ENCODE data around the gene FBLIM1.

Gene FBLIM1

DNA sequence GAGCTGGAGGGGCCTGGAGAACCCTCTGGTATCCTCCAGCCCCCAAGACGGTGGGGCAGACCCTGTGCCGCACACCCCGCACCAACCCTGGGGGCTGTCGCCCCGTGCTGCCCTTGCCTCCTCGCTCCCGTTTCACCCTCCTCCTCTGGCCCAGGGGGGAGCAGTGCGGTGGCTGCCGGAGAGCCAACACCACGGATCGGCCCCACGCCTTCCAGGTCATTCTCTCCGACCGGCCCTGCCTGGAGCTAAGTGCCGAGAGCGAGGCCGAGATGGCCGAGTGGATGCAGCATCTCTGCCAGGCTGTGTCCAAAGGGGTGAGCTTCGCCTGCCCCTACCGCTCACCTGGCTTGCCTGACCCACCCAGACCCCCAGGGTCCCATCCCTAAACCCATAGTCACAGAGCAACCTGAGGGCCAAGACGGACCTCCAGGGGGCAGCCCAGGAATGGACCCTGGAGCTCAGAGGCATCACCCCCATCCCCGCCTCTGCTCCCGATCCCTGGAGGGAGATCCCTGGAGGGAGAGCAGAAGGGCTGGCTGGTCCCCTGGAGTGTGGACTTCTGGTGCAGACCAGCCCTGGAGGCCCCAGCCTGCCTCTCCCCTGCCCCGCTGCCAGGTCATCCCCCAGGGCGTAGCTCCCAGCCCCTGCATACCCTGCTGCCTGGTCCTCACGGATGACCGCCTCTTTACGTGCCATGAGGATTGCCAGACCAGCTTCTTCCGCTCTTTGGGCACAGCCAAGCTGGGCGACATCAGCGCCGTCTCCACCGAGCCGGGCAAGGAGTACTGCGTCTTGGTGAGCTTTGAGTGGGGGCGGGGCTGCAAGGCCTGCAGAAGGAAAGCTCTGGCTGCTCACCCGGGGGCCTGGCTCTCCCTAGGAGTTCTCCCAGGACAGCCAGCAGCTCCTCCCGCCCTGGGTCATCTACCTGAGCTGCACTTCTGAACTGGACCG lies 26.6 kb upstream of the FBLIM1 start:
- DNase-seq, result no peak

- DNase-seq, result no peak
Measured at GRCh38 chr1:15732686-15733081, 25.9 kb upstream of the FBLIM1 start.

DNA sequence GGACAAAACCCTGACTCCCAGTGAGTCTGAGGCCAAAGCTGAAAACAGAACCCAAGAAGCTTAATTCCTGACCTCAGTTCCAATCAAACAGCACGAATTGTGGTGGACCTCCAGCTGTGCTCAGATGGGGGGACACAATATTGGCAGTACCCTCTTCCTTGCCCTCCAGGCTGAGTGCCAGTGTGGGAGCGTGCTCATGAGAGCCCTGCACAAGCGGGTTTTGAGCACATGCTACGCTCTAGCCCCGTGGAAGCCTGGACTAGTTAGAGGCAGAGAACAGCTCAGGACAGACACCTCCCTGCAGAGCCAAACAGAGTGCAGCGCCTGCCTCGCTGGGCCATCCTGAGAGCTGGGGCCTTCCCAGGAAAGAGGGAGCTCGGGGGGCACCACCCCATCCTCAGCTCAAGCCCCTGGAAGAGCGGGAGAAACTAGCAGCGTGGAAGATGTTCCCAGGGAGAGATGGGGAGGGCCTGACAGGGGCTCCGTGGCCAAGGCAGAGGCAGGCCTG lies 25.3 kb upstream of the FBLIM1 start:
- no peak for DNase-seq

GRCh38 chr1:15733726-15734226 lies 24.8 kb upstream of the FBLIM1 start:
- DNase-seq, result no peak

DNA sequence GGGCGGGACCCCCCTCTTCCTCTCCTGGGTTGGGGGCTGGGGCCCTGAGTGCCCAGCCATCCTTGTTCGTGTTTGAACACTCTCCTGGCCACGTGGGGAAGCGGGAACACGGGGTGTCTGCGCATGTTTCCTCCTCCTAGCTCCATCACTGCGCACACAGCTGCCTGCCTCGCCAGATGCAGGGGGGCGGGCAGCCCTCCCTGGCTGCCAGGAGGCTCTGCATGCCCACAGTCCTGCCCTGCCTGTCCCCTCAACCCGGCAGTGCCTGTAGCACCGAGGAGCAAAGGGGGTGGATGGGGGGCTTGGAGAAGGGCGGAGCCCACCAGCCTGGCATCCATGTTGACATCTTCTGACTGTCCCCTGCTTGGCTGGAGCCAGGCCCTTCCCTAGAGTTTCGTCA lies 24.3 kb upstream of the FBLIM1 start:
- no peak for DNase-seq

- DNase-seq, result no peak
Measured at GRCh38 chr1:15734901-15735300, 23.7 kb upstream of the FBLIM1 start.

GRCh38 chr1:15735304-15736037 lies 23.1 kb upstream of the FBLIM1 start:
- DNase-seq, result no peak

DNA sequence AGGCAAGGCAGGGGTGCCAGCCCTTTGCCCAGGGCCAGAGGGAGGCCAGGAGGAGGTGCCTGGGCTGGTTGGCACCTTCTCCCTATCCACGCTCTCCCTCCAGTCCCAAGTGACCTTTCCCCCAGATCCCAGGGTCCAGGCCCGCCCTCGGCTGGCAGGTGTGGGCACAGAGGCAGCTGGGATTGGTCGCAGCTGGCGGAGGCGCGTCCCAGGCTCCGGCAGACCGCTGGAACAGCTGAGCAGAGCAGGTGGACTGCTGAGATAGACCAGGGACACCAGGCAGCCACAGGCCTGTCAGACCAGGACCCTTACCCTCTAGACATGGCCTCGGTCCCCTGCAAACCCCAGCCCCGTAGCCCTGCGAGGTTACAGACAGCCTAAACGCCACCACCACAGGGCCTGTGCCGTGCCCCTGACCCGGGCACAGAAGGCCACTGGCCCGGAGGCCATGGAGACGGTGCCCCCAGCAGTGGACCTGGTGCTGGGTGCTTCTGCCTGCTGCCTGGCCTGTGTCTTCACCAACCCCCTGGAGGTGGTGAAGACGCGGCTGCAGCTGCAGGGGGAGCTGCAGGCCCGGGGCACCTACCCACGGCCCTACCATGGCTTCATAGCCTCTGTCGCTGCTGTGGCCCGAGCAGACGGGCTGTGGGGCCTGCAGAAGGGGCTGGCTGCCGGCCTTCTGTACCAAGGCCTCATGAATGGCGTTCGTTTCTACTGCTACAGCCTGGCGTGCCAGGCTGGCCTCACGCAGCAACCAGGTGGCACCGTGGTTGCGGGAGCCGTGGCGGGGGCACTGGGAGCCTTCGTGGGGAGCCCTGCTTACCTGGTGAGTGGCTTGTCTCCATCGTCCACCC lies 22.3 kb upstream of the FBLIM1 start, which contains the start of gene SLC25A34:
TSS of gene SLC25A34 (plus strand) at position 221 of the 854 bp plus-strand sequence. CDS start at position 449, 228 bp downstream.
- DNase-seq, result no peak

- no peak for DNase-seq
Measured at GRCh38 chr1:15736892-15737261, 21.7 kb upstream of the FBLIM1 start.

DNA sequence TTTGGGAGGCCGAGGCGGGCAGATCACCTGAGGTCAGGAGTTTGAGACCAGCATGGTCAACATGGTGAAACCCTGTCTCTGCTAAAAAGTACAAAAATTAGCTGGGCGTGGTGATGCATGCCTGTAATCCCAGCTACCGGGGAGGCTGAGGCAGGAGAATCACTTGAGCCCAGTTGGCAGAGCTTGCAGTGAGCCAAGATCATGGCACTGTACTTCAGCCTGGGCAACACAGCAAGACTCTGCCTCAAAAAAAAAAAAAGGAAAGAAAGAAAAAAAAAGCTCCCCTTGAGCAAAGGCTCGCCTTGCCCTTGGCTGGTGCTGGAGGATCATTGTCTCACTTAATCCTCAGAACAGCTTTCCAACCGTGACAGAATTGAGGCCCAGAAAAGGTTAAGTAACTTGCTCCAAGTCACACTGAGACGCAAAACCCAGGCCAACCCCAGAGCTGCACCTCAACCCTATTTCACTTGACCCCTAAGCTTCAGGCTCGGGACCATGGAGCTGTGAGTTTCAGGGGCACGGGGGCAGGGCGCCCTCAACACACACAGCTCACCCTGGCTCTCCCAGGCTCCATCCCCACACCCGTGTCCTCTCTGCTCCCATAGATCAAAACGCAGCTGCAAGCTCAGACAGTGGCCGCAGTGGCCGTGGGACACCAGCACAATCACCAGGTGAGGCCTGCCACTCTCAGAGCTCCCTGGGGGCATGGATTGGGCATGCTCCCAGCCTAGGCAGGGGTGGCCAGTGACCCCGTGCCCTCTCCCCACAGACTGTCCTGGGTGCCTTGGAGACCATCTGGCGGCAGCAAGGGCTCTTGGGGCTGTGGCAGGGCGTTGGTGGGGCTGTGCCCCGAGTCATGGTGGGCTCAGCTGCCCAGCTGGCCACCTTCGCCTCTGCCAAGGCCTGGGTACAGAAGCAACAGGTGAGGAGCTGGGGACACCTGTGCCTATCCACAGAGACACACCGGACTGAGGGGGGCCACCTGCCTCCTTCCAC lies 21.0 kb upstream of the FBLIM1 start:
- no peak for DNase-seq

- no peak for DNase-seq
Measured at GRCh38 chr1:15738416-15739113, 20.0 kb upstream of the FBLIM1 start.

GRCh38 chr1:15739259-15739658 lies 19.3 kb upstream of the FBLIM1 start:
- DNase-seq, result no peak

DNA sequence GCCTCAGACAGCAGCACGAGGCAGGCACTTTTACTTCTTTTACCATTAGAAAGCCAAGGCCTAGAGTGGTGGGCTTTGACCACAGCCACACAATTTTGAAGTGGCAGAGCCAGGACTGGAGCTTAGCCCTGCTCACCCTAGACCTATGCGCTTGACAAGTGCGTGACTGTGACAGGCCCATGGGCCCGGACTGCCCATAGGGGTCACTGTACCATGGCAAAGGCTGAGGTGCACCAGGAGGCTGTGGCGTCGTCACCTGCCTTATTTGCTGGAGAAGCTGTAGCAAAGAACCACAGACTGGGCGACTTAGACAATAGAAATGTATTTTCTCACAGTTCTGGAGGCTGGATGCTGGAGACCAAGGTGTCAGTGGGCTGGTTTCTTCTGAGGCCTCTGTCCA lies 18.9 kb upstream of the FBLIM1 start:
- DNase-seq, result no peak

- peak; percentile 72 for DNase-seq
Measured at GRCh38 chr1:15740924-15741850, 17.4 kb upstream of the FBLIM1 start.

DNA sequence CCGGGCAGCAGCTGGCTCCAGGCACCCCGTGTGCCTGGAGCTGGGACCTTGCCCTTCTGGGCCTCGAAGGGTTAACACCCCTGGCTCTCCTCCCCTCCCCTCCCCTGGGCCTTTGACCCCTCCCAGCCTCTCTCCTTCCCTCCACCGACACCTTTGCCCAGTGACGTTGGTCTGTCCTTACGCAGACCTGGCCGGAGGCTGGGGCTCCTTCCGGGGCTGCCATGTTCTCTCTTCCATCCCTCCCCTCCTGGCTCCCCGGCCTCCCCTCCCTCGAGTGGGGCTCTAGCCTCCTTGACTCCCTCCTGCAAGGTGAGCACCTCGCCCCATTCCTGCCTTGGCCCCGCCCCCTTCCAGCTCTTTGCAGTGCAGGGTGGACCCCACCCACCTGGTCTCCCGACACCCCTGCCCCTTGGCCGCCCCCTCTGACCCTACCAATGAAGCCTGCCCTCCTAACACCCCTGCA lies 16.2 kb upstream of the FBLIM1 start, which contains the start of gene TMEM82:
TSS of gene TMEM82 (plus strand) at position 161 of the 463 bp plus-strand sequence. CDS start at position 222, 61 bp downstream.
- DNase-seq, result no peak

DNA sequence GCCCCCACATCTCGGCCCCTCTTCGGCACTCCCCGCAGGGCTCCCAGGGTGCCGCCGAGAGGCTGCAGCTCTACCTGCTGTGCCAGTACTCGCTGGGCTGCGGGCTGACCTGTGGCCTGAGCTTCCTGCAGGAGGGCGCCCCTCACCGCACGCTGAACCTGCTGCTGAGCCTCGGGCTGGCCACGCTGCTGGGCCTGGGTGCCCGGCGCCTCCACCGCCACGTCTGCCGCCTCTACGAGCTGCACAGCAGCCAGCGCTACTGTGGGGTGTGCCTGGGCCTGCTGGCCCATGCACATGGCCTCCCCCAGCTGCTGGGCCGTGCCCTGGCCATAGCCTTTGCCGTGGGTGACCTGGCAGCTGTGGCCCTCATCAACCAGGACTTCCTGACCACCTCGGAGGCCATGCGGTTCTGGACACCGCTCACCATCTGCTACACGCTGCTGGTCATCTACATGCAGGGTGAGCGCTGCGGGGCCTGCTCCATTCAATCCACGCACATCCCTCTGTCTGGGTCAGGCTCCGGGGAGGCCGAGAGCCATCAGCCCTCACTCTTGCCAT lies 14.4 kb upstream of the FBLIM1 start:
- no peak for DNase-seq

GRCh38 chr1:15747378-15747777 lies 11.2 kb upstream of the FBLIM1 start:
- no peak for DNase-seq

DNA sequence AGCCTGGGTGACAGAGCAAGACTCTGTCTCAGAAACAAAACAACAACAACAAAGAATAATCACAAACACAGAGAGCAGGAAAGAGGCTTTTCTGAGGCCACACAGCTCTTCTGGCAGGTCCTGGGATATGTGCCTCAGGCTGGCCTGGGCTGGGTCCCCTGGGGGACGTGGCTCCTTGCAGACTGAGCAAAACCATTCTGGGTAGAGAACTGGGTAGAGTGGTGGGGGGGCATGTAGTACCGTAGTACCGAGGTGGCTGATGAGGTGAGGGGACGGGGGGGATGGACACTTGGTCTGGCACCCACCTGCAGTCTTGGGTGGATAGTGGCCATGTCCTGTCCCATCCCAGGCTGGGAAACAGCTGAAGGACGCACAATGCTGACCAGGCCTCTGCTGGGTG lies 10.3 kb upstream of the FBLIM1 start:
- DNase-seq, result no peak

Data from activated CD4-positive, alpha-beta T cell treated with anti-CD3 and anti-CD28 coated beads, Interleukin-2, amount 50 U/mL, for 16 hours (primary cell).